Sigmoid colon (tissue), 7 donors: Measurements from ENCODE around the gene SLX4. TPM values are rescaled to one million over a fixed set of nuclear protein-coding genes. Genes with fewer than 3 reads are reported as not detected.

Experiments
- DNase-seq: peaks from one replicate; pipeline ENCODE4 v3.0.0-alpha.2; 2019
- H3K27ac ChIP-seq, 4 donors: fragments of 200-600 bp; sonication (generic); one replicate each; pipeline ENCODE4 v1.5.1; 2016 to 2019; ENCODE audit warnings: mild to moderate bottlenecking in 1 of 4
- H3K27me3 ChIP-seq, 3 donors: fragments of 200-600 bp; sonication (generic); one replicate each; pipeline ENCODE4 v1.5.1; 2019; ENCODE audit warnings: mild to moderate bottlenecking in 1 of 3
- H3K36me3 ChIP-seq, 4 donors: fragments of 200-600 bp; sonication (generic); one replicate each; pipeline ENCODE4 v1.5.1; 2016 to 2019
- H3K4me1 ChIP-seq, 4 donors: fragments of 200-600 bp; sonication (generic); one replicate each; pipeline ENCODE4 v1.5.1; 2017 to 2019
- H3K4me3 ChIP-seq, 4 donors: fragments of 200-600 bp; sonication (generic); one replicate each; pipeline ENCODE4 v1.5.1; 2017 to 2019; ENCODE audit warnings: mild to moderate bottlenecking in 2 of 4, moderate library complexity in 1 of 4
- H3K9me3 ChIP-seq, 4 donors: fragments of 200-600 bp in 3 of 4; sonication (generic) in 3 of 4; one replicate each; pipeline versions ENCODE4 v1.5.1 to v1.6.1; 2013 to 2019
- CTCF ChIP-seq, 4 experiments: fragments of 450-650 bp in 3 of 4; fragments of 200-600 bp in 1 of 4; IDR thresholded peaks; one replicate each; pipeline ENCODE4 v1.5.1; 2016 to 2019; ENCODE audit warnings: antibody characterized with exemption in 4 of 4, mild to moderate bottlenecking in 3 of 4, moderate library complexity in 2 of 4
- EP300 ChIP-seq, 4 donors: sonication (generic); formaldehyde crosslinking; IDR thresholded peaks; one replicate each; pipeline ENCODE4 v1.6.1; 2017; ENCODE audit warnings: antibody characterized with exemption in 4 of 4
- POLR2A ChIP-seq, 2 donors: fragments of 450-650 bp; IDR thresholded peaks; one replicate each; pipeline ENCODE4 v1.6.1; 2016; ENCODE audit warnings: antibody characterized with exemption in 2 of 2, mild to moderate bottlenecking in 2 of 2, moderate library complexity in 2 of 2
- POLR2AphosphoS5 ChIP-seq, 4 donors: sonication (generic); formaldehyde crosslinking; IDR thresholded peaks; one replicate each; pipeline ENCODE4 v1.6.1; 2017; ENCODE audit warnings: antibody characterized with exemption in 4 of 4
- WGBS, 2 donors: extraction: QIAGEN DNeasy Blood & Tissue Kit; methylation state at CpG; one replicate each; pipeline ENCODE4 v1.1.7; 2013; 5-methylcytosine and 5-hydroxymethylcytosine counted together
- intact Hi-C: fragments of 100-400 bp; cut with DNase I; formaldehyde crosslinking; loops from one replicate; pipeline ENCODE4 v1.15.1; 2023
- polyA plus RNA-seq, 3 donors: library from polyadenylated mRNA; stranded (reverse); fragments of 200-250 nt; gene quantifications; one replicate each; pipeline ENCODE4 v1.2.3, GENCODE V29; 2013
- total RNA-seq, 4 donors: library from RNA; depleted of rRNA; stranded (reverse); fragments of >200 nt; gene quantifications; one replicate each; pipeline ENCODE4 v1.1.0, GENCODE V29; 2016
- donor health status: healthy with polysubstance abuse.
- donor health status: Bipolar disorder and iron deficiency.
- donor health status: healthy.

SLX4 gene
- total and polyA plus RNA-seq, 7 donors = under 0.01 to 3.9 (median 2.1) TPM

GRCh38 chr16:3590736-3591435, 20.5 kb downstream of the SLX4 start:
- TF ChIP-seq POLR2AphosphoS5 (IDR thresholded peaks at IDR 0.05) (no peak), CTCF (IDR thresholded peaks at IDR 0.05) (no peak), EP300 (IDR thresholded peaks at IDR 0.05) (no peak), POLR2A (IDR thresholded peaks at IDR 0.05) (no peak)
- WGBS, 2 donors = 89 to 92% methylated on average over 27 of the region's 27 CpGs
- Histone ChIP-seq H3K36me3 (peaks cover 0 to 6% (median 0%) of the 10 kb centered on the region in 4 donors), H3K4me3 (no peak overlapping the region), H3K9me3 (no peaks in the 10 kb centered on the region), H3K27ac (no peak overlapping the region), H3K4me1 (peaks cover 0 to 11% (median 3%) of the 10 kb centered on the region in 4 donors), H3K27me3 (no peaks in the 10 kb centered on the region)
- no peak for DNase-seq
- intact Hi-C loops = no loop called here

GRCh38 chr16:3589991-3590701, 21.3 kb downstream of the SLX4 start:
- TF ChIP-seq EP300 (IDR thresholded peaks at IDR 0.05) = no peak
- TF ChIP-seq CTCF (IDR thresholded peaks at IDR 0.05) = no peak
- TF ChIP-seq POLR2AphosphoS5 (IDR thresholded peaks at IDR 0.05) = no peak
- no peak for TF ChIP-seq POLR2A (IDR thresholded peaks at IDR 0.05)
- 91 to 95% methylated on average over 25 of the region's 25 CpGs for WGBS, 2 donors
- Histone ChIP-seq H3K4me1 (peaks cover 0 to 11% (median 3%) of the 10 kb centered on the region in 4 donors), H3K36me3 (peaks cover 0 to 3% (median 0%) of the 10 kb centered on the region in 4 donors), H3K27me3 (no peaks in the 10 kb centered on the region), H3K27ac (no peak overlapping the region), H3K4me3 (no peak overlapping the region), H3K9me3 (no peaks in the 10 kb centered on the region)
- no peak for DNase-seq
- intact Hi-C loops = no loop called here

GRCh38 chr16:3589441-3589921, 21.9 kb downstream of the SLX4 start:
- no peak for DNase-seq
- WGBS, 2 donors = 74 to 93% methylated on average over 27 of the region's 27 CpGs
- peaks cover 0 to 11% (median 3%) of the 10 kb centered on the region in 4 donors for H3K4me1 ChIP-seq
- intact Hi-C loops = no loop called here
- TF ChIP-seq EP300 (IDR thresholded peaks at IDR 0.05) (no peak), CTCF (IDR thresholded peaks at IDR 0.05) (no peak), POLR2AphosphoS5 (IDR thresholded peaks at IDR 0.05) (no peak), POLR2A (IDR thresholded peaks at IDR 0.05) (no peak)
- H3K36me3 ChIP-seq = peaks cover 0 to 3% (median 1%) of the 10 kb centered on the region in 4 donors
- H3K27ac ChIP-seq = no peak overlapping the region
- H3K27me3 ChIP-seq = no peaks in the 10 kb centered on the region
- no peaks in the 10 kb centered on the region for H3K9me3 ChIP-seq
- H3K4me3 ChIP-seq = no peak overlapping the region

GRCh38 chr16:3589001-3589400, 22.4 kb downstream of the SLX4 start:
- Histone ChIP-seq H3K4me3 (no peak overlapping the region), H3K36me3 (peaks cover 0 to 8% (median 5%) of the 10 kb centered on the region in 4 donors), H3K9me3 (no peaks in the 10 kb centered on the region), H3K4me1 (peaks cover 0 to 11% (median 3%) of the 10 kb centered on the region in 4 donors), H3K27me3 (no peaks in the 10 kb centered on the region), H3K27ac (no peak overlapping the region)
- DNase-seq = no peak
- 92 to 97% methylated on average over 22 of the region's 22 CpGs for WGBS, 2 donors
- intact Hi-C loops = no loop called here
- TF ChIP-seq CTCF (IDR thresholded peaks at IDR 0.05) (no peak), POLR2AphosphoS5 (IDR thresholded peaks at IDR 0.05) (no peak), EP300 (IDR thresholded peaks at IDR 0.05) (no peak), POLR2A (IDR thresholded peaks at IDR 0.05) (no peak)
